ENCODE data around the gene AKAP12.

GRCh38 chr6:151377095-151377494 is 137.3 kb downstream of the AKAP12 start:
- TF ChIP-seq ZNF274 (IDR thresholded peaks at IDR 0.05; ENCODE audit: low read depth, low read length) (no peak), YY1 (IDR thresholded peaks at IDR 0.05; ENCODE audit: insufficient read depth, insufficient read length) (no peak), SUZ12 (IDR thresholded peaks at IDR 0.05; ENCODE audit: extremely low read depth, insufficient read depth, insufficient read length) (no peak)
